Muscle layer of duodenum (tissue), 2 donors: ENCODE measurements around the gene BAMBI.

Source experiments
- H3K27ac ChIP-seq: one replicate; pipeline ENCODE4 v1.7.0; 2013; ENCODE audit warnings: mild to moderate bottlenecking, low read length
- H3K27me3 ChIP-seq: one replicate; pipeline ENCODE4 v1.7.0; 2013; ENCODE audit warnings: low read depth, mild to moderate bottlenecking, control low read depth, low read length
- H3K36me3 ChIP-seq, 2 donors: one replicate each; pipeline ENCODE4 v1.7.0; 2013; ENCODE audit warnings: low read length in 2 of 2, control low read depth in 1 of 2, mild to moderate bottlenecking in 1 of 2; ENCODE audit not compliant: insufficient read depth in 2 of 2, control insufficient read depth in 1 of 2
- H3K4me1 ChIP-seq, 2 donors: one replicate each; pipeline ENCODE4 v1.7.0; 2013; ENCODE audit warnings: low read length in 2 of 2, mild to moderate bottlenecking in 2 of 2, control low read depth in 1 of 2, moderate library complexity in 1 of 2; ENCODE audit not compliant: insufficient read depth in 2 of 2, control insufficient read depth in 1 of 2
- H3K4me3 ChIP-seq, 2 donors: one replicate each; pipeline ENCODE4 v1.7.0; 2013; ENCODE audit warnings: low read length in 2 of 2, low read depth in 1 of 2, mild to moderate bottlenecking in 1 of 2
- H3K9me3 ChIP-seq, 2 donors: one replicate each; pipeline ENCODE4 v1.7.0; 2013; ENCODE audit warnings: low read length in 2 of 2, control low read depth in 1 of 2, mild to moderate bottlenecking in 1 of 2; ENCODE audit not compliant: control insufficient read depth in 1 of 2
- donor health status: healthy.

Gene BAMBI, protein sequence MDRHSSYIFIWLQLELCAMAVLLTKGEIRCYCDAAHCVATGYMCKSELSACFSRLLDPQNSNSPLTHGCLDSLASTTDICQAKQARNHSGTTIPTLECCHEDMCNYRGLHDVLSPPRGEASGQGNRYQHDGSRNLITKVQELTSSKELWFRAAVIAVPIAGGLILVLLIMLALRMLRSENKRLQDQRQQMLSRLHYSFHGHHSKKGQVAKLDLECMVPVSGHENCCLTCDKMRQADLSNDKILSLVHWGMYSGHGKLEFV

GRCh38 chr10:28676968-28677887 is at the start of gene BAMBI:
TSS of gene BAMBI (plus strand) at chr10:28677521. CDS start at chr10:28677898, 377 bp downstream.
- H3K4me3 ChIP-seq, result peak within 1 kb of the TSS; percentile 58 to 76
- H3K36me3 ChIP-seq, result no peaks in the 10 kb centered on the region
- H3K27me3 ChIP-seq, result peaks cover 18% of the 10 kb centered on the region
- H3K9me3 ChIP-seq, result no peaks in the 10 kb centered on the region
- H3K27ac ChIP-seq, result no peak within 1 kb of the TSS
- H3K4me1 ChIP-seq, result peaks cover 0 to 29% of the 10 kb centered on the region in 2 donors

GRCh38 chr10:28628184-28628893 is 49.0 kb upstream of the BAMBI start:
- no peak overlapping the region for H3K27ac ChIP-seq
- H3K4me1 ChIP-seq, result no peaks in the 10 kb centered on the region
- no peaks in the 10 kb centered on the region for H3K27me3 ChIP-seq
- H3K9me3 ChIP-seq, result no peaks in the 10 kb centered on the region
- H3K4me3 ChIP-seq, result no peak overlapping the region
- no peaks in the 10 kb centered on the region for H3K36me3 ChIP-seq

DNA sequence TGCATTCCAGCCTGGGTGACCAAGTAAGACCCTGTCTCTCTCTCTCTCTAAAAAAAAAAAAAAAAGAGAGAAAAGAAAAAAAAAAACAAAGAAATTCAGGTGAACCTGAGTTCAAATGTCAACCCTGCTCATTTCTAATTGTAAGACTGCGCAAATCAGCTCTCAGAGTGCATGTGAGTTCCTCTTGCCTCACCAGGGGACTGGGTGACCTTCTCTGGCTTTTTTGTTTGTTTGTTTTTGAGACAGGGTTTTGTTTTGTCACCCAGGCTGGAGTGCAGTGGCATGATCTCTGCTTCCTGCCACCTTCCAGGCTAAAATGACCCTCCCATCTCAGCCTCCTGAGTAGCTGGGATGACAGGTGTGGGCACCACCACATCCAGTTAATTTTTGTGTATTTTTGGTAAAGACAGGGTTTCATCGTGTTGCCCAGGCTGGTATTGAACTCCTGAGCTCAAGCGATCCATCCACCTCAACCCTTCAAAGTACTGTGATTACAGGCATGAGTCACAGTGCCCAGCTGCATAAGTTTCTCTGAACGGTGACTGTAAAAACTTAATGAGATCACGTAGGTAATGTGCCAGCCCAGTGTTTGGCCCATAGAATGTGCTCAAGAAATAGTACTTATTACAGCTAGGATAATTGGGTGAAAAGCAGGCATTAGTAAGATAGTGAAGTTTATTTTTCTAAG is 45.3 kb upstream of the BAMBI start:
- Histone ChIP-seq H3K4me3 (no peak overlapping the region), H3K27me3 (no peaks in the 10 kb centered on the region), H3K36me3 (no peaks in the 10 kb centered on the region), H3K4me1 (no peaks in the 10 kb centered on the region), H3K9me3 (no peaks in the 10 kb centered on the region), H3K27ac (no peak overlapping the region)

- no peak overlapping the region for H3K27ac ChIP-seq
- H3K36me3 ChIP-seq, result no peaks in the 10 kb centered on the region
- no peak overlapping the region for H3K4me3 ChIP-seq
- H3K9me3 ChIP-seq, result no peaks in the 10 kb centered on the region
- no peaks in the 10 kb centered on the region for H3K27me3 ChIP-seq
- no peaks in the 10 kb centered on the region for H3K4me1 ChIP-seq
These were observed 44.8 kb upstream of the BAMBI start for GRCh38 chr10:28632584-28632945.

DNA sequence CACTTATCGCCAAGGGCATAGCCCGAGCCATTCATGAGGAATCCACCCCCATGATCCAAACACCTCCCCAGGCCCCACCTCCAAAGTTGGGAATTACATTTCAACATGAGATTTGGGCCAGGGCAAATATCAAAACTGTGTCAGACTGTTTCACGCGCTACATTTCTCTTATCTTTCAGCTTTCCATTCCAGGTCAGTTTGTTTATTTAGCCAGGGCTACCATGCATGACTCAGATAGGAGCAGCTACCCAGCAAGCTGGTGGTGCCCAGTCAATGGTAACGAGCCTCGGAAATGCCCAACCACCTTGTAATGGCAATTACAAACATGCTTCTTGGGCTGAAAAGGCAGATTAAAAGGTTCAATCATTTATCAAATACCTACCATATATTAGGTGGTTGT is 43.6 kb upstream of the BAMBI start:
- H3K36me3 ChIP-seq, result no peaks in the 10 kb centered on the region
- no peak overlapping the region for H3K27ac ChIP-seq
- no peaks in the 10 kb centered on the region for H3K4me1 ChIP-seq
- no peaks in the 10 kb centered on the region for H3K9me3 ChIP-seq
- H3K4me3 ChIP-seq, result no peak overlapping the region
- no peaks in the 10 kb centered on the region for H3K27me3 ChIP-seq

DNA sequence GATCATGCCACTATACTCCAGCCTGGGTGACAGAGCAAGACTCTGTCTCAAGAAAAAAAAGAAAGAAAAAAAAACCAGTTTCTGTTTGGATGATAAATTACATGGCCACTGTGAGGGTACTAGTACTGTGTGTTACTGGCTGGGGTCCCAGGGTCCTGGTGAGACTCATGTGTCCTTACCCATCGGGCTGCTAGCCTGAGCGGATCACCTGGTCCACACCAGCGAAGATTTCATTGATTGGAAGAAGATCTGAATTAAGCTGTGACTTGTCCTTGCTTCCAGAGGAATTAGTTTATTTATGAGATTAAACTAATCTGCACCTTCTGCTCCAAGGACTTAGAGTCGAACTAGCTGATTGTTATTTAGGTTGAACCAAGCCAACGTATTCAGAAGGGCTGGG is 40.0 kb upstream of the BAMBI start:
- H3K4me3 ChIP-seq, result no peak overlapping the region
- H3K27me3 ChIP-seq, result no peaks in the 10 kb centered on the region
- no peaks in the 10 kb centered on the region for H3K36me3 ChIP-seq
- no peaks in the 10 kb centered on the region for H3K4me1 ChIP-seq
- no peak overlapping the region for H3K27ac ChIP-seq
- no peaks in the 10 kb centered on the region for H3K9me3 ChIP-seq

- Histone ChIP-seq H3K27me3 (no peaks in the 10 kb centered on the region), H3K9me3 (no peaks in the 10 kb centered on the region), H3K36me3 (no peaks in the 10 kb centered on the region), H3K27ac (no peak overlapping the region), H3K4me1 (no peaks in the 10 kb centered on the region), H3K4me3 (no peak overlapping the region)
These were observed 38.9 kb upstream of the BAMBI start for GRCh38 chr10:28638392-28638791.

GRCh38 chr10:28640551-28640950 is 36.8 kb upstream of the BAMBI start:
- H3K36me3 ChIP-seq, result no peaks in the 10 kb centered on the region
- no peaks in the 10 kb centered on the region for H3K4me1 ChIP-seq
- no peak overlapping the region for H3K4me3 ChIP-seq
- H3K9me3 ChIP-seq, result no peaks in the 10 kb centered on the region
- H3K27me3 ChIP-seq, result no peaks in the 10 kb centered on the region
- H3K27ac ChIP-seq, result no peak overlapping the region

DNA sequence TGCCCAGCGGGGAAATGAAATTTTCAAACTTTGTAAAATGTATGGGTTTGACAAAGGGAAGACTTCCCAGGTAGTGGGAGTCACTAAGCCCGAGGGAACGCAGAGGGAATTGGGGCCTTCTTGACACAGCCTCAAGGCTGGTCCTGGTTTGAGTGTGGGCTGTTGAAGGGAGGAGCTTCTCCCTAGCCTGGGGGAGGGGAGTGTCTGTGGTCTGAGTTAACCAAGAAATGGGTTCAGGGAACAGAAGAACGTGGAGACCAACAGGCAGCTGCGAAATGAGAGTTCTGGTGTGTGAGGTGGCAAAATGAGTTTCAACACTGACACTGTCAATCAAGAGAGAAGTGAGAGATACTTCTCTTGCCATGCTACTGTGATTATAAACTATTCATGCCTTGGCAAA is 32.7 kb upstream of the BAMBI start:
- Histone ChIP-seq H3K36me3 (no peaks in the 10 kb centered on the region), H3K27me3 (no peaks in the 10 kb centered on the region), H3K4me1 (no peaks in the 10 kb centered on the region), H3K9me3 (peaks cover 0 to 2% of the 10 kb centered on the region in 2 donors), H3K27ac (no peak overlapping the region), H3K4me3 (no peak overlapping the region)

GRCh38 chr10:28652106-28652505 is 25.2 kb upstream of the BAMBI start:
- Histone ChIP-seq H3K36me3 (no peaks in the 10 kb centered on the region), H3K4me3 (no peak overlapping the region), H3K27me3 (no peaks in the 10 kb centered on the region), H3K9me3 (peaks cover 0 to 2% of the 10 kb centered on the region in 2 donors), H3K27ac (no peak overlapping the region), H3K4me1 (no peaks in the 10 kb centered on the region)

DNA sequence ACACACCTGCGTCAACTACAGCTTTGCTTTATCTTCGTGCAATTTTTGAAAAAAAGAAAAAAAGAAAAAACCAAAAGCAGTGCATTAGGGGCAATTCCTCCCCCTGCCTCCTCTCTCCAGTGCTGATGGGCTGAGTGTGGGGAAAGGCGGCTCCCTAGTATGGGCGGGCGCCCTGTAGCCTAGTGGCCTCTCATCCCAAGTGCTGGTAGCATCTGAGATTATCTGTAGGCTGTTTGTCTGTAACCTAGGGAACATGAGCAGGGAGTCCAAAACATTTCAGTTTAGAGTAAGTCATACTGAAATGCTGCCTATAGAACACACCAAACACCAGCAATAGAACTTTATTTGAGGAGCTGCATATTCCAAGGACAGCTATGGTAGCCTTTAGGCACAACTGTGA is 24.6 kb upstream of the BAMBI start:
- Histone ChIP-seq H3K27ac (no peak overlapping the region), H3K36me3 (no peaks in the 10 kb centered on the region), H3K4me3 (no peak overlapping the region), H3K4me1 (no peaks in the 10 kb centered on the region), H3K27me3 (no peaks in the 10 kb centered on the region), H3K9me3 (peaks cover 0 to 2% of the 10 kb centered on the region in 2 donors)
